BLaER1 (cell line): Measurements from ENCODE around the gene MCU.
A peak's percentile ranks its signal among the peaks of the same experiment; 100 is the strongest.
"Not testable (repeated sequence)": the region's sequence is repeated elsewhere in the genome, so short reads cannot be mapped to it uniquely, and the experiment has no call there.

Experiments used
- H3K27ac ChIP-seq: shearing (Covaris generic); formaldehyde crosslinking; 2 replicates; pipeline ENCODE4 v1.8.1; 2022
- H3K27me3 ChIP-seq: shearing (Covaris generic); formaldehyde crosslinking; 2 replicates; pipeline ENCODE4 v1.8.1; 2022
- H3K36me3 ChIP-seq: shearing (Covaris generic); formaldehyde crosslinking; 2 replicates; pipeline ENCODE4 v1.8.1; 2022
- H3K4me1 ChIP-seq: shearing (Covaris generic); formaldehyde crosslinking; 2 replicates; pipeline ENCODE4 v1.8.1; 2022
- H3K4me2 ChIP-seq: shearing (Covaris generic); formaldehyde crosslinking; 2 replicates; pipeline ENCODE4 v1.8.1; 2022
- H3K4me3 ChIP-seq: shearing (Covaris generic); formaldehyde crosslinking; 2 replicates; pipeline ENCODE4 v1.8.1; 2022
- H3K9ac ChIP-seq: shearing (Covaris generic); formaldehyde crosslinking; 2 replicates; pipeline ENCODE4 v1.8.1; 2022
- H3K9me3 ChIP-seq: shearing (Covaris generic); formaldehyde crosslinking; 2 replicates; pipeline ENCODE4 v1.8.1; 2022
- H4K20me1 ChIP-seq: shearing (Covaris generic); formaldehyde crosslinking; 2 replicates; pipeline ENCODE4 v1.8.1; 2022
- Cebpa-rat ChIP-seq: shearing (Covaris generic); IDR thresholded peaks from 2 replicates; pipeline ENCODE4 v1.8.1; 2022

The MCU gene

GRCh38 chr10:72747521-72747920 is 55.6 kb downstream of the MCU start:
- Histone ChIP-seq H3K27ac (no peak overlapping the region), H3K4me1 (no peaks in the 10 kb centered on the region), H4K20me1 (no peaks in the 10 kb centered on the region), H3K9ac (no peak overlapping the region), H3K27me3 (no peaks in the 10 kb centered on the region), H3K4me3 (no peak overlapping the region), H3K9me3 (no peaks in the 10 kb centered on the region), H3K4me2 (no peak overlapping the region), H3K36me3 (no peaks in the 10 kb centered on the region)
- no peak for TF ChIP-seq Cebpa-rat

- H3K9ac ChIP-seq, result no peak overlapping the region
- TF ChIP-seq Cebpa-rat, result no peak
- no peaks in the 10 kb centered on the region for H3K36me3 ChIP-seq
- peaks cover 9% of the 10 kb centered on the region for H3K4me1 ChIP-seq
- H3K27ac ChIP-seq, result no peak overlapping the region
- H3K4me2 ChIP-seq, result peak overlapping the region; percentile 0; the same call in 1 of the 2 replicates
- H3K27me3 ChIP-seq, result no peaks in the 10 kb centered on the region
- no peak overlapping the region for H3K4me3 ChIP-seq
- H3K9me3 ChIP-seq, result no peaks in the 10 kb centered on the region
- H4K20me1 ChIP-seq, result peaks cover 17% of the 10 kb centered on the region; the same call in 1 of the 2 replicates
Measured at GRCh38 chr10:72753760-72754231, 61.9 kb downstream of the MCU start.

GRCh38 chr10:72754275-72755032 is 62.5 kb downstream of the MCU start:
- Histone ChIP-seq H3K36me3 (no peaks in the 10 kb centered on the region), H4K20me1 (peaks cover 17% of the 10 kb centered on the region; the same call in 1 of the 2 replicates), H3K4me2 (peak overlapping the region; percentile 0; the same call in 1 of the 2 replicates), H3K9ac (no peak overlapping the region), H3K4me3 (no peak overlapping the region), H3K27ac (no peak overlapping the region), H3K4me1 (peaks cover 9% of the 10 kb centered on the region), H3K9me3 (no peaks in the 10 kb centered on the region), H3K27me3 (no peaks in the 10 kb centered on the region)
- TF ChIP-seq Cebpa-rat, result no peak

GRCh38 chr10:72756674-72757385 is 64.9 kb downstream of the MCU start:
- Histone ChIP-seq H3K4me1 (peaks cover 9% of the 10 kb centered on the region), H3K4me2 (no peak overlapping the region), H3K9ac (no peak overlapping the region), H3K27ac (no peak overlapping the region), H4K20me1 (peaks cover 17% of the 10 kb centered on the region; the same call in 1 of the 2 replicates), H3K4me3 (no peak overlapping the region), H3K27me3 (no peaks in the 10 kb centered on the region), H3K36me3 (no peaks in the 10 kb centered on the region), H3K9me3 (no peaks in the 10 kb centered on the region)
- TF ChIP-seq Cebpa-rat, result no peak

GRCh38 chr10:72757732-72758131 is 65.8 kb downstream of the MCU start:
- H3K4me1 ChIP-seq, result peaks cover 9% of the 10 kb centered on the region

GRCh38 chr10:72758930-72759329 is 67.0 kb downstream of the MCU start:
- not testable (repeated sequence) for H3K27ac ChIP-seq, H3K4me2 ChIP-seq, H3K27me3 ChIP-seq, H3K9ac ChIP-seq, H3K9me3 ChIP-seq, H3K36me3 ChIP-seq, H3K4me1 ChIP-seq, H3K4me3 ChIP-seq
- peaks cover 11% of the 10 kb centered on the region; the same call in 1 of the 2 replicates for H4K20me1 ChIP-seq

More at GRCh38 chr10:72757732-72758131, 65.8 kb downstream of the MCU start:
- Histone ChIP-seq H3K9ac (no peak overlapping the region), H3K4me2 (no peak overlapping the region), H3K27me3 (no peaks in the 10 kb centered on the region), H3K4me3 (no peak overlapping the region), H4K20me1 (peaks cover 17% of the 10 kb centered on the region; the same call in 1 of the 2 replicates), H3K27ac (no peak overlapping the region), H3K9me3 (no peaks in the 10 kb centered on the region), H3K36me3 (no peaks in the 10 kb centered on the region)
- TF ChIP-seq Cebpa-rat, result no peak

GRCh38 chr10:72759584-72759983 is 67.6 kb downstream of the MCU start:
- no peaks in the 10 kb centered on the region for H3K36me3 ChIP-seq
- no peaks in the 10 kb centered on the region for H3K27me3 ChIP-seq
- H3K9ac ChIP-seq, result no peak overlapping the region
- H3K4me1 ChIP-seq, result no peaks in the 10 kb centered on the region
- no peaks in the 10 kb centered on the region for H3K9me3 ChIP-seq
- TF ChIP-seq Cebpa-rat, result no peak
- H3K4me3 ChIP-seq, result no peak overlapping the region
- no peak overlapping the region for H3K27ac ChIP-seq
- H3K4me2 ChIP-seq, result no peak overlapping the region
- peaks cover 4% of the 10 kb centered on the region; the same call in 1 of the 2 replicates for H4K20me1 ChIP-seq

GRCh38 chr10:72761498-72761897 is 69.6 kb downstream of the MCU start:
- Histone ChIP-seq H3K27ac (no peak overlapping the region), H3K4me3 (no peak overlapping the region), H4K20me1 (no peaks in the 10 kb centered on the region), H3K4me1 (no peaks in the 10 kb centered on the region), H3K9me3 (0 out of 2 replicates have a peak, but pooled peaks cover 10% of the 10 kb centered on the region), H3K36me3 (peaks cover 12% of the 10 kb centered on the region; the same call in 1 of the 2 replicates), H3K4me2 (no peak overlapping the region), H3K9ac (no peak overlapping the region), H3K27me3 (no peaks in the 10 kb centered on the region)
- no peak for TF ChIP-seq Cebpa-rat

- no peak overlapping the region for H3K27ac ChIP-seq
- H3K36me3 ChIP-seq, result peaks cover 13% of the 10 kb centered on the region; the same call in 1 of the 2 replicates
- no peaks in the 10 kb centered on the region for H4K20me1 ChIP-seq
- no peak overlapping the region for H3K4me2 ChIP-seq
- no peak for TF ChIP-seq Cebpa-rat
- peaks cover 11% of the 10 kb centered on the region; the same call in 1 of the 2 replicates for H3K9me3 ChIP-seq
- no peak overlapping the region for H3K4me3 ChIP-seq
- H3K27me3 ChIP-seq, result no peaks in the 10 kb centered on the region
- no peak overlapping the region for H3K9ac ChIP-seq
- H3K4me1 ChIP-seq, result no peaks in the 10 kb centered on the region
Measured at GRCh38 chr10:72762042-72762441, 70.1 kb downstream of the MCU start.

GRCh38 chr10:72763201-72763600 is 71.3 kb downstream of the MCU start:
- Histone ChIP-seq H3K9ac (no peak overlapping the region), H4K20me1 (no peaks in the 10 kb centered on the region), H3K9me3 (peaks cover 18% of the 10 kb centered on the region; the same call in 1 of the 2 replicates), H3K4me3 (no peak overlapping the region), H3K36me3 (peaks cover 13% of the 10 kb centered on the region; the same call in 1 of the 2 replicates), H3K27ac (no peak overlapping the region), H3K4me2 (no peak overlapping the region), H3K4me1 (no peaks in the 10 kb centered on the region), H3K27me3 (no peaks in the 10 kb centered on the region)
- TF ChIP-seq Cebpa-rat, result no peak
